Endothelial cell of umbilical vein (primary cell): ENCODE data around the gene ROBO2. TPM values are rescaled to one million over a fixed set of nuclear protein-coding genes. Genes with fewer than 3 reads are reported as not detected.

Source experiments
- BruUV-seq: library from RNA; stranded (reverse); fragments of 400-500 nt; replicated peaks from 2 replicates; lab custom pipeline; 2021; lab: Mats Ljungman, UMichigan
- CTCF ChIA-PET: fragments of 300-600, 350-600 bp; sonication (Branson Sonifier 250); formaldehyde crosslinking; loops from one replicate; lab custom pipeline; 2021; ENCODE audit warnings: antibody characterized with exemption, inconsistent platforms; lab: Charles Lee
- POLR2A ChIA-PET: fragments of 300-600, 350-600 bp; sonication (Branson Sonifier 250); formaldehyde crosslinking; loops from one replicate; lab custom pipeline; 2021; ENCODE audit warnings: antibody characterized with exemption, inconsistent platforms; lab: Charles Lee
- DNase-seq: peaks from one replicate; pipeline ENCODE4 v3.0.0-alpha.2; 2011; ENCODE audit warnings: low read depth, low spot score
- FAIRE-seq: peaks from 2 replicates; lab custom pipeline; 2011; peaks lifted over from hg19 to GRCh38; lab: Jason Lieb, UNC
- H2AFZ ChIP-seq: 2 replicates; pipeline ENCODE4 v1.6.0; 2012; ENCODE audit warnings: low read depth, low read length, control low read depth, inconsistent platforms
- H3K27ac ChIP-seq: 2 replicates; pipeline ENCODE4 v1.5.1; 2011; ENCODE audit warnings: low read depth, mild to moderate bottlenecking, control low read depth, low read length, moderate library complexity; ENCODE audit not compliant: insufficient read depth
- H3K27me3 ChIP-seq, 2 experiments: 2 replicates each; pipeline versions ENCODE4 v1.6.0 to v1.6.1; 2011; ENCODE audit warnings: low read length in 2 of 2, mixed read lengths in 1 of 2; ENCODE audit not compliant: control insufficient read depth in 2 of 2, insufficient read depth in 2 of 2
- H3K36me3 ChIP-seq, 2 experiments: 2 replicates in 1 of 2; 3 replicates in 1 of 2; pipeline ENCODE4 v1.5.1; 2011; ENCODE audit warnings: low read length in 2 of 2, mild to moderate bottlenecking in 1 of 2, moderate library complexity in 1 of 2; ENCODE audit not compliant: control insufficient read depth in 2 of 2, insufficient read depth in 2 of 2; ENCODE audit errors: extremely low read depth in 1 of 2
- H3K4me1 ChIP-seq: 3 replicates; pipeline ENCODE4 v1.5.1; 2011; ENCODE audit warnings: mild to moderate bottlenecking, low read length; ENCODE audit not compliant: control insufficient read depth, insufficient read depth; ENCODE audit errors: extremely low read depth
- H3K4me2 ChIP-seq: 2 replicates; pipeline ENCODE4 v1.6.1; 2011; ENCODE audit warnings: low read length, control low read depth, mixed read lengths; ENCODE audit not compliant: insufficient read depth
- H3K4me3 ChIP-seq, 3 experiments: fragments of 200-600 bp in 1 of 3; sonication (generic), shearing (Covaris generic) in 1 of 3; replicated peaks in 1 of 3; 2 replicates each; pipeline ENCODE4 v1.5.1; 2011 to 2016; ENCODE audit warnings: control low read depth in 3 of 3, low read length in 3 of 3, mild to moderate bottlenecking in 2 of 3, inconsistent platforms in 1 of 3, low read depth in 1 of 3, moderate library complexity in 1 of 3; ENCODE audit not compliant: insufficient read depth in 1 of 3
- H3K79me2 ChIP-seq: 2 replicates; pipeline ENCODE4 v1.6.0; 2012; ENCODE audit warnings: low read length, inconsistent platforms; ENCODE audit not compliant: control insufficient read depth, insufficient read depth
- H3K9ac ChIP-seq: replicated peaks from 2 replicates; pipeline ENCODE3; 2011; ENCODE audit warnings: low read length, control low read depth; ENCODE audit not compliant: insufficient read depth; ENCODE audit errors: extremely low read depth
- H3K9me1 ChIP-seq: replicated peaks from 3 replicates; pipeline ENCODE4 v1.6.0; 2011; ENCODE audit warnings: mild to moderate bottlenecking, low read length; ENCODE audit not compliant: control insufficient read depth, insufficient read depth; ENCODE audit errors: extremely low read depth
- H3K9me3 ChIP-seq: replicated peaks from 2 replicates; pipeline ENCODE4 v1.5.1; 2012; ENCODE audit warnings: low read length, inconsistent platforms; ENCODE audit not compliant: control insufficient read depth, insufficient read depth
- H4K20me1 ChIP-seq: replicated peaks from 2 replicates; pipeline ENCODE3; 2011; ENCODE audit warnings: mild to moderate bottlenecking, low read length; ENCODE audit not compliant: control insufficient read depth, insufficient read depth; ENCODE audit errors: extremely low read depth
- FOS ChIP-seq: IDR thresholded peaks from 2 replicates; pipeline ENCODE4 v1.6.1; 2011; ENCODE audit warnings: mild to moderate bottlenecking, low read length, moderate library complexity, borderline replicate concordance; ENCODE audit not compliant: insufficient read depth
- POLR2AphosphoS5 ChIP-seq: IDR thresholded peaks from 2 replicates; pipeline ENCODE4 v1.6.1; 2012; ENCODE audit warnings: low read depth, mild to moderate bottlenecking, control low read depth, low read length, moderate library complexity; ENCODE audit not compliant: insufficient read depth
- dilution Hi-C: fragments of 300-500 bp; cut with MboI; formaldehyde crosslinking; loops from one replicate; pipeline ENCODE4 v1.15.0; 2019; ENCODE audit warnings: low sequenced_read_pairs; ENCODE audit not compliant: extremely low pct_ligation_motif_present
- intact Hi-C: fragments of 100-400 bp; cut with micrococcal nuclease; formaldehyde crosslinking; loops from one replicate; pipeline ENCODE4 v1.10.0; 2022
- polyA plus RNA-seq, 4 experiments: library from polyadenylated mRNA; depleted of rRNA in 3 of 4; stranded (reverse) in 3 of 4; unstranded in 1 of 4; fragments of >200 nt; gene quantifications; 2 replicates each; pipeline versions ENCODE4 v1.2.1 to v1.2.3, GENCODE V29; 2011 to 2012; ENCODE audit warnings: missing spikeins in 1 of 4
- total RNA-seq: library from RNA; stranded (reverse); gene quantifications from 2 replicates; pipeline ENCODE4 v1.2.3, GENCODE V29; 2021

The ROBO2 gene
- total and polyA plus RNA-seq, 2 donors (not counting 3 experiments of a cell fraction or from before 2014, with no cell fraction given) = not detected

GRCh38 chr3:77535116-77535515 is 495.2 kb downstream of the ROBO2 start:
- H3K27me3 ChIP-seq = no peaks in the 10 kb centered on the region
- H3K4me2 ChIP-seq = no peak overlapping the region
- no peaks in the 10 kb centered on the region for H4K20me1 ChIP-seq
- H2AFZ ChIP-seq = no peak overlapping the region
- no peaks in the 10 kb centered on the region for H3K4me1 ChIP-seq
- intact Hi-C loops = no loop called here
- H3K27ac ChIP-seq = no peak overlapping the region
- FAIRE-seq = no peak
- TF ChIP-seq FOS = no peak
- no peak for TF ChIP-seq POLR2AphosphoS5
- no peak overlapping the region for H3K9ac ChIP-seq
- H3K9me3 ChIP-seq = no peaks in the 10 kb centered on the region
- no peak overlapping the region for H3K4me3 ChIP-seq
- BruUV-seq = no TSS peak
- POLR2A ChIA-PET = no interaction called here
- H3K9me1 ChIP-seq = no peaks in the 10 kb centered on the region
- no peaks in the 10 kb centered on the region for H3K79me2 ChIP-seq
- dilution Hi-C loops = no loop called here
- no peaks in the 10 kb centered on the region for H3K36me3 ChIP-seq
- CTCF ChIA-PET = no interaction called here
- DNase-seq = no peak

GRCh38 chr3:77536038-77536775 is 496.3 kb downstream of the ROBO2 start:
- Histone ChIP-seq H3K9me3 (no peaks in the 10 kb centered on the region), H3K36me3 (no peaks in the 10 kb centered on the region), H4K20me1 (no peaks in the 10 kb centered on the region), H3K27ac (no peak overlapping the region), H3K9me1 (no peaks in the 10 kb centered on the region), H3K4me1 (no peaks in the 10 kb centered on the region), H3K4me3 (no peak overlapping the region), H3K27me3 (no peaks in the 10 kb centered on the region), H2AFZ (no peak overlapping the region), H3K4me2 (no peak overlapping the region), H3K9ac (no peak overlapping the region), H3K79me2 (no peaks in the 10 kb centered on the region)
- no TSS peak for BruUV-seq
- dilution Hi-C loops = no loop called here
- ChIA-PET POLR2A (no interaction called here), CTCF (no interaction called here)
- no peak for TF ChIP-seq POLR2AphosphoS5
- intact Hi-C loops = no loop called here
- FAIRE-seq = no peak
- no peak for DNase-seq
